Right atrium auricular region (tissue), 2 donors: ENCODE measurements around the gene NRIP3. TPM values are rescaled to one million over a fixed set of nuclear protein-coding genes. Genes with fewer than 3 reads are reported as not detected.

Experiments used
- DNase-seq: peaks from one replicate; pipeline ENCODE4 v3.0.0-alpha.2; 2019; ENCODE audit warnings: low spot score
- H3K27ac ChIP-seq, 2 donors: fragments of 200-600 bp; sonication (generic); 1 replicate in 1 of 2; 2 replicates in 1 of 2; pipeline ENCODE4 v1.5.1; 2016 to 2019
- H3K27me3 ChIP-seq, 2 donors: fragments of 200-600 bp; sonication (generic); one replicate each; pipeline versions ENCODE4 v1.5.1 to v1.6.0; 2017 to 2019
- H3K36me3 ChIP-seq: fragments of 200-600 bp; sonication (generic); one replicate; pipeline ENCODE4 v1.5.1; 2016
- H3K4me1 ChIP-seq, 2 donors: fragments of 200-600 bp; sonication (generic); one replicate each; pipeline versions ENCODE4 v1.5.1 to v1.6.0; 2017 to 2019
- H3K4me3 ChIP-seq, 2 donors: fragments of 200-600 bp; sonication (generic); 1 replicate in 1 of 2; 2 replicates in 1 of 2; pipeline ENCODE4 v1.5.1; 2017 to 2019; ENCODE audit warnings: mild to moderate bottlenecking in 1 of 2, moderate library complexity in 1 of 2
- H3K9me3 ChIP-seq, 2 donors: fragments of 200-600 bp; sonication (generic); one replicate each; pipeline ENCODE4 v1.5.1; 2019
- CTCF ChIP-seq, 2 donors: fragments of 200-600 bp; sonication (generic); IDR thresholded peaks; one replicate each; pipeline ENCODE4 v1.5.1; 2019; ENCODE audit warnings: antibody characterized with exemption in 2 of 2
- total RNA-seq, 2 donors: library from RNA; depleted of rRNA; stranded (reverse); fragments of >200 nt; gene quantifications; one replicate each; pipeline ENCODE4 v1.1.0, GENCODE V29; 2016

Gene NRIP3
- total RNA-seq, 2 donors from 2014 or later, result 1.4 to 2.0 TPM

- no peaks in the 10 kb centered on the region for H3K27me3 ChIP-seq
- no peak overlapping the region for H3K27ac ChIP-seq
- no peaks in the 10 kb centered on the region for H3K9me3 ChIP-seq
- DNase-seq, result no peak
- TF ChIP-seq CTCF (IDR thresholded peaks at IDR 0.05), result no peak
- no peaks in the 10 kb centered on the region for H3K4me1 ChIP-seq
- no peak overlapping the region for H3K4me3 ChIP-seq
- H3K36me3 ChIP-seq, result no peaks in the 10 kb centered on the region
Observed at GRCh38 chr11:9037963-9038362, 34.2 kb upstream of the NRIP3 start.

GRCh38 chr11:9037046-9037780 lies 33.4 kb upstream of the NRIP3 start:
- Histone ChIP-seq H3K36me3 (no peaks in the 10 kb centered on the region), H3K4me1 (no peaks in the 10 kb centered on the region), H3K9me3 (no peaks in the 10 kb centered on the region), H3K4me3 (no peak overlapping the region), H3K27ac (no peak overlapping the region), H3K27me3 (no peaks in the 10 kb centered on the region)
- DNase-seq, result no peak
- TF ChIP-seq CTCF (IDR thresholded peaks at IDR 0.05), result no peak

GRCh38 chr11:9030601-9031000 lies 26.8 kb upstream of the NRIP3 start:
- H3K9me3 ChIP-seq, result no peaks in the 10 kb centered on the region
- H3K27ac ChIP-seq, result no peak overlapping the region
- no peak for TF ChIP-seq CTCF (IDR thresholded peaks at IDR 0.05)
- H3K4me1 ChIP-seq, result no peaks in the 10 kb centered on the region
- H3K36me3 ChIP-seq, result no peaks in the 10 kb centered on the region
- no peak overlapping the region for H3K4me3 ChIP-seq
- DNase-seq, result no peak
- no peaks in the 10 kb centered on the region for H3K27me3 ChIP-seq

- no peak overlapping the region for H3K4me3 ChIP-seq
- DNase-seq, result no peak
- H3K4me1 ChIP-seq, result no peaks in the 10 kb centered on the region
- H3K27ac ChIP-seq, result no peak overlapping the region
- H3K27me3 ChIP-seq, result no peaks in the 10 kb centered on the region
- H3K36me3 ChIP-seq, result no peaks in the 10 kb centered on the region
- H3K9me3 ChIP-seq, result no peaks in the 10 kb centered on the region
- no peak for TF ChIP-seq CTCF (IDR thresholded peaks at IDR 0.05)
Observed at GRCh38 chr11:9029422-9029821, 25.6 kb upstream of the NRIP3 start.

GRCh38 chr11:9028581-9028980 lies 24.8 kb upstream of the NRIP3 start:
- Histone ChIP-seq H3K9me3 (no peaks in the 10 kb centered on the region), H3K4me3 (no peak overlapping the region), H3K27ac (no peak overlapping the region), H3K4me1 (no peaks in the 10 kb centered on the region), H3K36me3 (no peaks in the 10 kb centered on the region), H3K27me3 (no peaks in the 10 kb centered on the region)
- no peak for TF ChIP-seq CTCF (IDR thresholded peaks at IDR 0.05)
- DNase-seq, result no peak
